WI38 (cell line): Measurements from ENCODE around the gene DBR1.
A peak's percentile ranks its signal among the peaks of the same experiment; 100 is the strongest.

ENCODE experiments used
- H3K4me3 ChIP-seq: 2 replicates; pipeline ENCODE4 v1.5.1; 2011; ENCODE audit warnings: low read depth, mild to moderate bottlenecking, control low read depth, low read length
- CTCF ChIP-seq: IDR thresholded peaks from 2 replicates; pipeline ENCODE4 v1.5.1; 2012; ENCODE audit warnings: low read depth, mild to moderate bottlenecking, control low read depth, low read length

DBR1 gene

GRCh38 chr3:138124188-138124587 is 50.5 kb downstream of the DBR1 start:
- H3K4me3 ChIP-seq: no peak overlapping the region
- no peak for TF ChIP-seq CTCF

- no peak for TF ChIP-seq CTCF
Measured at GRCh38 chr3:138119423-138119766, 55.3 kb downstream of the DBR1 start.

GRCh38 chr3:138118612-138119422 is 55.9 kb downstream of the DBR1 start:
- peak; percentile 89 for TF ChIP-seq CTCF
- H3K4me3 ChIP-seq: no peak overlapping the region

More at GRCh38 chr3:138119423-138119766, 55.3 kb downstream of the DBR1 start:
- H3K4me3 ChIP-seq: no peak overlapping the region

GRCh38 chr3:138114988-138115971 is 59.4 kb downstream of the DBR1 start, which contains the start of gene DZIP1L:
TSS of gene DZIP1L (minus strand) at chr3:138115608. CDS start at chr3:138103971, 11,637 bp downstream.
- H3K4me3 ChIP-seq: peak within 1 kb of the TSS; percentile 80
- TF ChIP-seq CTCF: 0 out of 2 replicates have a peak, but pooled peaks have one; percentile 16

DNA sequence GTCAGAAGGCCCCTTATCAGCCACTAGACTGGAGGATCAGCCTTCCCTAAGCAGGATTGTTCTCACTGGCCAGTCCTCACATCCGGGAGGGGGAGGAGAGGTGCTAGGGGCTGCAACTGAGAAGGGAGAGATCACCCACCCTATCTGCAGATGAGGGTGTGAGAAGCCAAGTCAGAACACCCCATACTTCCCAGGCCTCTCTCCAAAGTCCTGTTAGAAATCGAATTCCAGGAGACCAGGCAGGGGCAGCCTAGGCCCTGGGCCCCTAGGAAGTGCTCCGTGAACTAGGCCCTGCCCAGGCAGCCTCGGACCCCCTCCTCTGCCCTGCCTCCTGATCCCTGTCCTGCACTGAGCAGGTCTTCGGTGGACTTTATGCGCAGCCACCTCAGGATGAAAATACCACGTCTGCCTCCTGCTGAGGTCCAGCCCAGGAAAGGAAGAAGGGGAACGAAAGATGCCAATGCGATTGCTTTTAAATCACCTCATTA is 60.2 kb downstream of the DBR1 start:
- H3K4me3 ChIP-seq: peak overlapping the region; percentile 80
- TF ChIP-seq CTCF: no peak

- H3K4me3 ChIP-seq: no peak overlapping the region
- no peak for TF ChIP-seq CTCF
Measured at GRCh38 chr3:138113326-138113725, 61.4 kb downstream of the DBR1 start.
